WERI-Rb-1 (cell line): ENCODE measurements around the gene MS4A7.
A peak's percentile ranks its signal among the peaks of the same experiment; 100 is the strongest.

Experiments
- DNase-seq: peaks from one replicate; pipeline ENCODE4 v3.0.0-alpha.2; 2020
- H3K27ac ChIP-seq: fragments of 250-450 bp; sonication (Bioruptor Pico); 2 replicates; pipeline ENCODE4 v1.5.1; 2020; ENCODE audit warnings: mild to moderate bottlenecking, moderate library complexity
- H3K27me3 ChIP-seq: fragments of 250-450 bp; sonication (Bioruptor Pico); 2 replicates; pipeline ENCODE4 v1.5.1; 2021; ENCODE audit warnings: mild to moderate bottlenecking, low read depth, moderate library complexity; ENCODE audit not compliant: insufficient read depth, severe bottlenecking
- H3K36me3 ChIP-seq: fragments of 250-450 bp; sonication (Bioruptor Pico); 2 replicates; pipeline ENCODE4 v1.5.1; 2020; ENCODE audit warnings: mild to moderate bottlenecking, moderate library complexity
- H3K4me3 ChIP-seq: 2 replicates; pipeline ENCODE4 v1.5.1; 2011; ENCODE audit warnings: low read depth, mild to moderate bottlenecking, control low read depth, low read length
- H3K9me3 ChIP-seq: fragments of 250-450 bp; sonication (Bioruptor Pico); 2 replicates; pipeline ENCODE4 v1.5.1; 2021; ENCODE audit warnings: mild to moderate bottlenecking, moderate library complexity; ENCODE audit not compliant: severe bottlenecking
- CTCF ChIP-seq: IDR thresholded peaks from 2 replicates; pipeline ENCODE4 v1.5.1; 2011; ENCODE audit warnings: low read depth, mild to moderate bottlenecking, control low read depth, inconsistent platforms, low read length

Gene MS4A7

GRCh38 chr11:60378354-60378753 is at the start of gene MS4A7:
TSS of gene MS4A7 (plus strand) at chr11:60378532. CDS start at chr11:60383142, 4,610 bp downstream.
- no peak for TF ChIP-seq CTCF
- no peak within 1 kb of the TSS for H3K27ac ChIP-seq
- no peak for DNase-seq
- H3K36me3 ChIP-seq, result no peaks in the 10 kb centered on the region
- H3K4me3 ChIP-seq, result no peak within 1 kb of the TSS
- no peaks in the 10 kb centered on the region for H3K9me3 ChIP-seq
- H3K27me3 ChIP-seq, result peaks cover 13% of the 10 kb centered on the region

DNA sequence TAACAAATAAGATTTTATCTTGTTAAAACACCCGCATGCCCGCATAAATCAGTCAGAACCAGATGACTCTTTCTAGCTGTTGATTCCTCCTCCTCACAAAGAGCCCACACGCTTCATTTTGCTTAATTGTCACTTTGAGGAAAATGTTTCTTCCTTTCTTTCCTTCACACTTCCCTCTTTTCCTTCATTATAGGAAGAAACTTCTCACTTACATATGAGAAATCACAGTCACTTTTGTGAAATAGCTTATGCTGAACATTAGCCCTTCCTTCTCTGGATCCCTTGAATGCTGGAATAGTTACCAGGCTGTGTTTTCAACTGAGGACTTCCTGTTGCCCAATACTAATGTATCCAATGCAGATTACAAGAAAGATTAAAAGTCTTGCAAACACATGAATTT is 45.5 kb upstream of the MS4A7 start:
- H3K4me3 ChIP-seq, result no peak overlapping the region
- H3K27me3 ChIP-seq, result peaks cover 9% of the 10 kb centered on the region
- H3K36me3 ChIP-seq, result no peaks in the 10 kb centered on the region
- TF ChIP-seq CTCF, result no peak
- H3K9me3 ChIP-seq, result no peaks in the 10 kb centered on the region
- H3K27ac ChIP-seq, result no peak overlapping the region
- DNase-seq, result no peak

DNA sequence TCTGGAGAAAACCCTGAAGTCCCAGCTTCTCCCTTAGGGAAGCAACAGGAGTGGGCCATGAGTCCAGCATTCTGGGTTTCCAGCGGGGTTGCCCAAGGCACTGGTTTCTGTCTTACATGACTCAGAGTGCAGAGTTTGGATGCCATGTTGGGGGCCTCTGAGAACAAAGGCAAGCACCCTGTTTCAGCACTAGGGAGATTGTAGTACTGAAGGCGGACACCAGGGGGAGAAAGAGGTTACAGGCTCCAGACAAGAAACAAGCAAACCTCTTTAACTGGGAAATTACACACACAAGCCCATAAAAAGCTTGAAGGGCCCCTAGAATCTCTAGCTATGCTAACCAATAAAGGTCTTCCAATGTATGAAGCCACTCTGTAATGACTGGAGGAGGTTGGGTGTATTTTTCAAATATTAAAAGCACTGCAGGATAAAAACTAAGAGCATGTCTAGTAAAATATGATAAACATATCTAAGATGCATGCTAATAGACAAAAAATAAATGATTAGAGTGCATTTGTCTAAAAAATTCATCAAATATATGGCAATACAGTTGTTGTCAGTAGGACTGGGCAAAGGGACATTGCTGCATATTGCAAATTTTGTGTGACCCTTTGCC is 44.2 kb upstream of the MS4A7 start:
- DNase-seq, result peak; percentile 73
- Histone ChIP-seq H3K36me3 (no peaks in the 10 kb centered on the region), H3K27ac (no peak overlapping the region), H3K27me3 (peaks cover 9% of the 10 kb centered on the region), H3K4me3 (no peak overlapping the region), H3K9me3 (no peaks in the 10 kb centered on the region)
- TF ChIP-seq CTCF, result peak; percentile 74

- H3K4me3 ChIP-seq, result no peak overlapping the region
- peaks cover 9% of the 10 kb centered on the region for H3K27me3 ChIP-seq
- H3K36me3 ChIP-seq, result no peaks in the 10 kb centered on the region
- TF ChIP-seq CTCF, result no peak
- H3K9me3 ChIP-seq, result no peaks in the 10 kb centered on the region
- DNase-seq, result no peak
- H3K27ac ChIP-seq, result no peak overlapping the region
Observed at GRCh38 chr11:60336767-60337391, 41.5 kb upstream of the MS4A7 start.

DNA sequence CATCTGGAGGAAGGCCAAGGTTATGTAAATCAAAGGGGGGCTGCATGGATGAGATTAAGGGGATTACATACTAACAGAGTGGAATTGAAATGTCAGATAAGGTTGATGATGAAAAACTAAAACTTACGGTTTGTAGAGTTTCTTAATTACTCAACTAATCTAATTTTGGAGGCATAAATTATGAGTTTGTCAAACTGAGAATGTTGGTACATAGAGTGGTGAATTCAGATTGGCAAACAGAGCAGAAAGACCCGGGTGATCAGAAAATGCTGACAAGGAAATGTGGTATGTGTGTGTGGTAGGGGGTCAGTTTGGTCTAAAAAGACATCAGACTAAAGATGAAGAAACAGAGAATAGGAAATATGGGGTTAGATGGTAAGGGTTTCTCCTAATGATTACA is 40.3 kb upstream of the MS4A7 start:
- Histone ChIP-seq H3K36me3 (no peaks in the 10 kb centered on the region), H3K27ac (no peak overlapping the region), H3K4me3 (no peak overlapping the region), H3K9me3 (no peaks in the 10 kb centered on the region), H3K27me3 (peaks cover 9% of the 10 kb centered on the region)
- no peak for TF ChIP-seq CTCF
- no peak for DNase-seq

DNA sequence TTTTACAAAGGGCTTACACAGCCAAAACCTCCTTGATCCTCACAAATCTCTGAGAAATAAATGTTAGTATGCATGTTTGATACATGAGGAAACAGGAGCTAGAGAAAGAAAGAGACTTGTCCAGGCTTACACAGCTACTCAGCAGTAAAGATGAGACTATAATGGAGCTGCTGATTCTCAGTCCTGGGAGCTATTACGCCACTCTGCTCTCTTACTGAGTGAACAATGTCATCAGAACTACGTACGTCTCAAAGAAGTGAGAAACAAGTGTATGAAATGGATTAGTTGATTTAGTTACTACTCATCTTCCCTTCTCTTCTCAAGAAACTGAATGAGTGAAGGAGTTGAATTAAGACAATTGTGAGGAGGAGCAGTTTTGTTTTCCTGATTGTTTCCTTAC is 39.0 kb upstream of the MS4A7 start:
- Histone ChIP-seq H3K36me3 (no peaks in the 10 kb centered on the region), H3K27me3 (peaks cover under 1% of the 10 kb centered on the region), H3K4me3 (no peak overlapping the region), H3K27ac (no peak overlapping the region), H3K9me3 (no peaks in the 10 kb centered on the region)
- TF ChIP-seq CTCF, result no peak
- DNase-seq, result no peak
